ENCODE measurements around the gene DPF3.

Gene DPF3

DNA sequence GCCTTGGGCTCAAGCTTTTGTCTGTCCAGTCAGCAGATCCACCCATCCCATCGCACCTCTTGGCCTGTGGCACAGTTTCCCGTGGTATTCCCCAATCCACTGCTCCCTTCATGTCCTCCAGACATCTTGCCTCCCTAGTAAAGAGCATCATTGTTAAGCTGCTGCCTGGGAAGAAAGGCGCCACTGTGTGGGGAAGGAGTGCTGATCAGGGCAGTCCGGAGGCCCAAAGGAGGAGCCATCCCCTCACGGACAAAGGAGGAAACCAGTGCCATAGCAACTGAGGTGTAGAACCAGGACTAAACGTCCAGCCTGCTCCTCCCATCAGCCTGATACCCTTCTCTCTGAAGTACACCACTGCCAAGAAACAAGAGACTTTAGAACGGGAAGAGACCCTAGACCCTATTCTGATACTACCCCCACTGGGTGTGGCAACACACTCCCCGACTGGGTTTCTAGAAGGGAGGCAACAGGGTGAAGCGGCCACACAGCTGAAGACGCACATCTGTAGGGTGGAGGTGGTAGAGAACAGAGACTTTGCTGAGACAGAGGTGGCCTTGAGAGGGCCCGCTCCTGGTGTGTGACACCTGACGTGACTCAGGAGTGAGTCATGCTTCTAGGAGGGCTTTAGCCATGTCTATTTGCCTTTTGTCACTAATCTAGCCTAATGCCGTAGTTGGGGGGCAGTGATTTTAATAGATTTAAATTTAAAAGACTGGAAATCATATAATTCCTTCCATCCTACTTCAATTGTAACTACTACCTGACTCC, 185.0 kb downstream of the DPF3 start:
- DNase-seq, result no peak

DNA sequence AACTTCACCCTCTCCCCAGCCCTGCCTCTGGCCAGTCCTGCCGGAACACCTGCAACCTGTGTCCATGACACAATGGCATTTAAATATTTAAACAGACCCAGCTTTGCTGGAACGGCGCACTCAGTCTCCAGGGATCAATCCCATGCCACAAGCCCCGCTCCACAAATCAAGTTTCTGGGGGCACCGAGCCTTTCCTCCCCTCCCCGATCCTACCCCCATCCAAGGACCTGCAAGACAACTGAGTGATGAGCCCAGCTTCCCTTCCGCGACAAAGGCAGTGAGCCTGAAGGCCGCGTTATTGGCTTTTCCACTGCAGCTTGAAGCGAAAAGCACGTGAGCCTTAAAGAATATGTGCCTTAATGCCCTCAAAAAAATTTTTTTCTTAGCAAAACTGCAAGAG, 185.7 kb downstream of the DPF3 start:
- no peak for DNase-seq

DNA sequence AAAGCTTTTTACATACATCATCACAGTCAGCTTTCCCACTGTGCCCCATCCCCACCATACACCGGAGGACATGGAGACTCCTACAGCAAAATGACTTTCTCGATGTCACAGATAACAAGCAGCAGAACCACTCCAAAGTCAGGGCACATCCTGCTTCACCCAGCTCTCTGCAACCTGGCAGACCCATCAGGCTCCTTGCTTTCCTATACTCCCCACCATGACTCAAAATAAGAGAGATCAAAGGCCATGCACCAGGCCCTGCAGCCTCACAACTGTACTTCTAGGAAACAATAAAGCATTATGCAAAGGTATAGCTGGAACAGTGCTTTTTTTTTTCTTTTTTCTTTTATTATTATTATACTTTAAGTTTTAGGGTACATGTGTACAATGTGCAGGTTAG, 187.4 kb downstream of the DPF3 start:
- DNase-seq, result no peak

DNA sequence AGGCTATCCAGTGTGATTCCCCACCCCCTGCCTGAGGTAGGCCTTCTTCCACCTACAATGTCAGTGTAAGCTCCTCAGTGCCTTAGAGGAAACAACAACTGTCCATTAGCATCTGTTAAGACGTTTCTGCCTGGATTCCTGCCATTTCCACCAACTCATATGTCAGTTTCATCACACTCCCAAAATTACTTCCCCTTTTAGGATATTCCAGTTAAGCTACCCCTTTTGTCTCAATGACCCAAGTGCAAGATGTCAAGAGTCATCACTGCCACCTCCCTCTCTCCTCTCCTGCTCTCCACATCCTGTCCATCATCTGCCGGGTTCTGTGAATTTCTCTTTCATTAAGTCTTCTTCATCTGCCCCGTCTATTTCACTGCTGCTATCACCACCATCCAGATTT, 189.4 kb downstream of the DPF3 start:
- DNase-seq, result peak; percentile 71 to 91 (median 85)

DNA sequence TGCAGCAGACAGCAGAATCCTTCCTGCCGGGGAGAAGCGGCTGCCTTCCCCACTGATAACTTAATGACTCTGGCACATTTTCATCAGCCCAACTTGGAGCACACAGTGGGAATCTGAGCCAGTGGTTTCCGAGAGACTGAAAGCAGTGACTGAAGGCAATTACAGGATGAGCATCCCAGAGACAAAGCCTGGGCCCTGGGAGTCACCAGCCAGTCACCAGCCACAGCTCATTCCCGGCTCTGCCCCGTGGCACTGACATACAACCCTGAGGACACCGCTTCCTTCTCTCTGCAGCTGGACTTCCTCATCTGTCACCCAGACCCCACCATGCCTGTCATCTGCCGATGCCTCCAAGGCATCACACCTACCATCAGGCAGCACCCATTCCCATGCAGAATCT, 192.3 kb downstream of the DPF3 start:
- DNase-seq, result peak; percentile 80 to 88 (median 86)

DNA sequence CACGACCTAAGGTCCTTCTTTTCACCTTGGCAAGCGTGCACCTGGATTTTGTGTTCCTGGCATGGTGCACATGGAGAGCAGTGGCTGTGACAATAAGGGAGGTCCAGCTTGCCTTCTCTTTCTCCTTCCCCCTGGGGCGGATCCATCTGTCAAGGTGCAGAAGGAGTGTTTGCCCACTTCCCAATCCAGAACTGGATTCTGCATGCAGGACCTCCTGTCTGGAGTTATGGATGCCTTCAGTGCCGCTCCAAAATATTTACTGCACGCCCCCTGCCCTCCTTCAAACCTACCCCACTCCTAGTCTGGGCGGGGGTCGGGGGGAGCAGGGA, 192.7 kb downstream of the DPF3 start:
- no peak for DNase-seq

DNA sequence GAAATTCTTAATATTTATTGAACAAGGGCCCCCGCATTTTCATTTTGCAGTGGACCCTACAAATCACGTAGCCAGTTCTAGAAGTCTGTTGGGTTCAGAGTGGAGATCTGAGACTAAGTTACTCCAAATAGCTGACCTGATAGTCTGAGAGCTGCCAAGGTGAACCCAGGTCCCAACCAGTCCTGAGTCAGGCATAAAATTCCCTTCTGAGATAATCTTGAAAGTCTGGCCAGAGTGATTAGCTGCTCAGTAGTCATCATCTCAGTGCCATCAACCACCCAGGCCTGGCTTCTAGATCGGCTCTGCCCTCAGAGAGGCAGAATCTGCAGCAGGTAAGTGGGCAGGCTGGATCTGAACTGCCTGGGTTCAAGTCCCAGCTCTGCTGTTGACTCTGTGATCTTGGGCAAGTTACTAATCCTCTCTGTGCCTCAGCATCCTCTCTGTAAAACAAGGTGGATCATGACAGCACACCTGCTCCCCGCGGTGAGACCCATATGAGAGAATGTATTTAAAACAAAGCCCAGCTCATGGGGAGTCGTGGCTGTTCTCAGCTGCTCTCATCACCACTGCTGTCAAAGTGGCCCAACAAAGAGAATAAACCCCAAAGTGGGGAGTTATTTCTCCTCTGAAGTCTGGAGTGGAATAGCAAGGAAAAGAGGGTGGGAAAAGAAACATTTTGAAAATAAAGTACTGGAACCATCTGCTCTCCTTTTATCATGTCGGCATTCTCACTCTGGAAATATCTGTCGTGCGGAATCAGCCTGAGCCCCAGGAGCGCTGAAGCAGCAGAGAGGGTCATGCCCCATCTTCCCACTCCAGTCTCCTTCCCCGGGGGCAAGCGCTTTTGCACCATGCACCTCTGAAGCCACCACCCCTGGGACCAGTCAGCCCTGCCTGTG, 193.3 kb downstream of the DPF3 start:
- DNase-seq, result peak in 1 of 4 experiments; percentile 10

DNA sequence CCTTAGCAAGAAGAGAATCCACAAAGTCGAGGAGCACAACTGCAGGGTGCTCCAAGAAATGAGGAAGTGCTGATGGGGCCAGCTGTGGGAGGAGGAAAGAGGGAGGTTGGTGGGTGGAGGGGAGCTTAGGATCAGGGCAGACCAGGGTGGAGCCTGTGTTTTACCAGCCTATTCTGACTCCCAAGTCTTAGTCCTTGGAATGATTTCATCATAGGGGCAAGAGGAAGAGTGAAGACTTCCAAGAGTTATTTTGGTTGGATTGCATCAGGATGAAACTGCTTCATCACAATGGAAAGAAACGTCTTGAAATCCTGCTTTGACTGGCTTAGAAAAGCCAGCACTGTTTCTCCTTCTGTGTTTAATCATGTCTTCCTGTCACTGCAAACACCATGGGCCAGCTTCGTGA, 194.0 kb downstream of the DPF3 start:
- peak; percentile 91 to 96 (median 94) for DNase-seq

DNA sequence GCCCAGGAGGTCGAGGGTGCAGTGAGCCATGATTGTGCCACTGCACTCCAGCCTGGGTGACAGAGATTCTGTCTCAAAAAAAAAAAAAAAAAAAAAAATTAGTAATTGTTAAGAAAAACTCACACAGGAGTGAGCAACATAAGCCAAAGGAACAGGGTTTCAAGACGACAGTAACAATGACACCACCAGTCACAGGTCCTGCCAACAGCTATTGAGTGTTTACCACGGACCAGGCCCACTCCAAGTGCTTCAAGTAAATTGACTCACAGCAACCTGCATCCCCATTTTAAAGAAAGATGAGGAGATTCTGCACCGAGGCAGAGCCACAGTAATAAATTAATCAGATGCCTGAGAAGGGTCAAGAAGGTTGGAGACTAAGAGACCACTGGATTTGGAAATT, 194.5 kb downstream of the DPF3 start:
- no peak for DNase-seq

DNA sequence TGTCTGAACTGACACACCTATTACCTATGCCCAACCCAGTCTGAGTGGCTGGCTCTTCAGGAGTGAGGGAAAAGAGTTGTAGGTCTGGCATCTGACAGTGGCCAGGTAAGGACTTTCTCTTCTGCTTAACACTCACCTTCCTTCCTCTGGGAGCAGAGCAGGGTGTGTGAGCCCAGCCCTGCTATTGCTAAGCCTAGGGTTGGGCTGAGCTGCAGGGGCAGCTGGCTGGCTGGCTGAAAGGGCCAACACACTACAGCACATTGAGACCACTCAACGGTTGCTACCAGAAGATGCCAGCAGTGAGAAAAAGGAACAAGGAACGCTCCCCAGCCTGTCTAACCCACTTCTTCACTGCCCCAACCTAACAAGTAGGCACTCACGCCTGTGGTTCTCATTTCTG, 201.2 kb downstream of the DPF3 start:
- DNase-seq, result no peak

DNA sequence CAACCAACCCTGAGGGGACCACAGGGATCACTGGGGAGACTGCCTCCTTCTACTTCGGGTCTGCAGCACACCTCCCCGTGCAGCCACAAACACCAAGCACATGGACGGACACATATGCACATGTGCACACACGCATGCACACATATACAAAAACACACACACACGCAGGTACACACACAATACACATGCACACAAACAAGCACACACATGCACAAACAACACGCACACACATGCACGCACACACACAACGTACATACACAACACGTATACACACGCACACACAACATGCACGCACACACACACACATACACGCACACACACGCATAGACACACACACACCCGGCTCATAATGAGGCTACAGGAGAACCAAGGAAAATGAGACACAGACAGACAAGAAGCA, 203.6 kb downstream of the DPF3 start:
- DNase-seq, result no peak

DNA sequence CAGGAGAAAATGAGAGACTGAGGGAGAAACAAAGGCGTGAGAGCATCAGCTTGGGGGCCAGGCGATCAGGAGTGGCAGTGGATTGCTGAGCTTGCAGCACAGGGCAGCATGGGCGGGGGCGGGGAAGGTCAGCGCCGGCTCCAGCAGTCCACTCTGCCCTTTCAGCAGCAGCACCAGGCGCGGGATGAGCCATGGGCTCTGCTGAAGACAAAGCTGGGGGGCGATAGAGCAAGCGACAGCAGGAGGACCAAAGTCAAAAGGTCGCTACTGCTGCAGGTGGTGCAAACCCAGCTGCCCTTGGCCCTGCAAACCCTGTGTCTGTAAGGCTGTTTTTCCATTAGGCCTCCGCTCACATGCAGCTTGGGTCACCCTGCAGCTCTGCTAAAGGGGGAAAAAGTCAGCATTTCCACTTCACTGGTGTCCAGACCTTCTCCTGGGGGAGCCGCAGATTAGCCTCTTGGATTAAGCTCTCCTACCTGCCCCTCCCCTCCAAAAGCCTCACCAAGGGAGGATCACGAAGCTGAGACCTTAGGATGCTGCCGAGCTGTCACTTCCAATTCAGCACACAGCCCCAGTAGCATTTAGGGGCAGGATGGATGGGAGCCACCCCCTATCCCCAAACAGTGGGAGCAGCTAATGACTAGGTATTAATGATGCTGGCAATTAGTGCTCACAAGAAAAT, 204.8 kb downstream of the DPF3 start:
- DNase-seq, result no peak

DNA sequence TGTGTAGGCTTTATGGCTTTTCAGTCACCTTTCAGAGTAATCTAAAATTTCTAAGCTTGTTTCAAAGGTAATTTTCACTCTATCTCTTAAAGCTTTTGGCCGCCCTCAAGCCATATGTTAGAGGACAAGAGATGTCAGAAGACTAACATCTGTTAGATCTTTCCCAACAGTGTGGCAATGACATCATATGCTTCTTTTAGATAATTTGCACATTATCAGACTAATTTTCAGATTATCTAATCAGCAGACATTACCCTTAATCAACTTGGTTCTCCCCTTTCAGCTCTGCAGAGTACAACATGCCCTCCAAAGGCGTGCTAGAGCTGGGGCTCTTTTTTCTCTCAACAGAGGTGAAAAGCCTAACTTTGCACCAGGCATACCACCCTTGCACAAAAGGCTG, 207.1 kb downstream of the DPF3 start:
- DNase-seq, result no peak

DNA sequence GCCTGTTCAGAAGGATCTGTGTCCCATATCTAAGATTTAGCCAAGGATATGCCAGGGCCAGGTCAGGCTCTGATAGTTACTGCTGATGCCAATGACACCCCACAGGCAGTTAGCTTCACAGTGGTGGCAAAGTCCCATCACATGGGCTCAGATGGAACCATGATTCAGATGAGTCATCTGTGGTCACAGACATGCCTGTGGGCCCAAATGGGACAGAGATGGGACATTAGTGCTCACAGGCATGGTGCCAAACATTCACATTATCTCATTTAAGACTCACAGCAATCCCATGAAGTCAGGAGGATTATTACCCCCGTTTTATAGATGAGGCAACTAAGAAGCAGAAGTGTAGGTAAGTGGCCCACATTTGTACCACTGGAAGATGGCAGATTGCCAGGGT, 207.8 kb downstream of the DPF3 start:
- peak in 2 of 4 experiments; percentile 9 to 24 for DNase-seq

DNA sequence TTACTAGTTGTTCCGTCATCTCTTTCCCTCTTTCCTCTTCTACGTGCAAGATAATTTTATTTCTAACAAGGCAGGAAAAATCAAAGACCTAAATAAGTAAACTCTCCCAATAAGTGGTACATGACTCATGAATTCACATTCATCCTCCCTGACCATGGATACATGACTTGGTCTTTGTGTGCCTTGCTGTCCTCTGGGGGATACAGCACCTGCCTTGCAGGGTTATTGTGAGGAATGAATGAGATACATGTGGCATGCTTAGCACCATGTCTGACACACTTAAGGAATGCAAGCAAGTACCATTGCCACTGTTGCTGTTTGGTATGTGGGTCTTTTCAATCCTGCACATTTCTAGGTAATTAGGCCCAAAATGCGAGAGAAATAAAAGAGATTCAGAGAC, 208.4 kb downstream of the DPF3 start:
- no peak for DNase-seq

DNA sequence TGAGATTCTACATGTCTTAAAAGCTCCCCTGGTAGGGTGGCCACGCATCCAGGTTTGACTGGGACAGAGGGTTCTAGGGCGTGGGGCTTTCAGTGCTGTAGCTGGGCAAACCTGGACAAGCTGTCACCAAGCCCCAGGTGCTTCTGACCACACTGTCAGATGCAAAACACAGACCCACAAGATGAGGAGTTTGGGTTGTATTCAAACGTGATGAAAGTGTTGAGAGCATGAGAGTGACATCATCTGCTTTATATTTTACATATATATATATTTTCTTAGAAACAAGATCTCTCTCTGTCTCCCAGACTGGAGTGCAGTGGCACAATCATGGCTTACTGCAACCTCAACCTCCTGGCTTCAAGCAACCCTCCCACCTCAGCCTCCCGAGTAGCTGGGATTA, 210.1 kb downstream of the DPF3 start:
- no peak for DNase-seq

DNA sequence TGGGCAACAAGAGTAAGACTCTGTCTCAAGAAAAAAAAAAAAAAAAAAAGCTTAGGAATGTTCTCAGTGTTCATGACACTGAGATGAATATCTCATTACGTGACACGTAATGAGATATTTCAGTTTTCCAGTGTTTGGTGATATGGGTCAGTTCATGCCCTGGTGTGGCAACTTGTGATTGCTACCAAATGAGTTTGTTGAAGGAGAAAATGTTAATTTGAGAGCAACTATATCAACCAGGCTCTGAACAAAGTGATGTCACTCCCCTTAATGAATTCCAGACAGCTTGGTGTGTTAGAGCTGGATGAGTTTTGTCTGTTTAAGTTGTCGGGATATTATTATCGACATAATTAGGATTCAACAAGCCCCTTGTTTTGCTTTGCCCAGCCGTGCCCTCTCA, 211.7 kb downstream of the DPF3 start:
- DNase-seq, result no peak

DNA sequence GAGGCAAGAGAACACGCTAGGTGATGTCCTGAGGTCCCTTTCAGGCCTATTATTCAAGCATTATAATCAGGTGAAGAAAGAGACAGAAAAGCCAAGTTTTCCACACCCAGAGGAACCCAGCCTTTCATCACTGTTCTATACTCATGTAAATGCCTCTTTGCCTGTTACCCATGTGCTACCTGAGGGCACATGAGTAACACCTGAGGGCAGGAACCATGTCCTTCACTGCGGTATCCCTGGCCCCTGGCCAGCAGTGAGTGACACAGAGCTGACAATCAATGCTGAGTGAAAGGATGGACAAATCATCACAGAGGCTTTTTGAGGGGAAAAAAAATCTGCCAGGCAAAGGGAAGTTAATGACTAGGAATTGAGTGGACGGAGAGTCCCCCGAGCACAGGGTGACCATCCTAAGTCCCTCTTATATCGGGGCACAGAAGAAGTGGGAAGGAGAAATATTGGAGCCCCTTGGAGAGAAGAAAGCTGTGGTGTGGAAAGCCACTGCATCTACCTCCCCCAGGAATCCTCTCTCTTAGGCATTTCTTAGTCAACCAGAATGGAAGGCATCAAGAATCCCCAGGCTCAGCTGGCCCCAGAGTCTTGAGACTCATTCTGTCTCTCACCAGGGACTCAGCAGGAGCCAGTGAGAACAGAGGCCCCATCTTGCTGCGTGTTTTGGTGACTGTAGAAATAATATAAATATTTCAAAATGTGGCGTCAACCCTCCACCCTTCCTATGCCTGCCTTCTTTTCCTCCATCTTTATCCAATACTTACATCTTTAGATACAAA, 212.9 kb downstream of the DPF3 start:
- no peak for DNase-seq

DNA sequence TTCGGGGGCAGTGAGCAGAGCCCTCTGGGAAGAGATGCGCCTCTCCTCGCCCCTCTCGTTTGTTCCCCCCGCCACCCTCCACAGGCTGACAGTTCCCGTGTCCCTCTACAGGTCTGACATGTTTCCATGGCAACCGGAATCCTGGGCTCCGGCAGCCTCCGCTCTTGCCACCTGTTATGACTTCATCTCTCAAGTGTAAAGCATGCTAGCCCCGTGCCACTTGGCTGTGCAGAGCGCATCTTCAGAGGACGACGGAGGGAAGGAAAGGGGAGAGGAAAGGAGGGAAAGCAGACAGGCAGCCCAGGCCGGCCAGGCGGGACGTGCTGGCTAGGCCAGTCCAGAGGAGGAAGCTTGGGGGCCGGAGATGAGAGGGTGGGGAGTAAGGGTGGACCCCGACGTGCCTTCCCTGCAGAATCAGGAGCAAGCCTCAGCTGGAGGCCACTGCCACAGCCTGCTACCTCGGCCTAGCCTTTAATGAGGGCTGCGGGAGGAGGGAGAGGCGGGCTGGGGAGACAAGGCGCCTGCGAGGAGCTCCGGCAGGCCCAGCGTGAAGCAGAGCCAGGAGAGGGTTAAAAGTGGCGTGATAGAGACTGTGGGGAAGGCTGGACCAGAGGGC, 214.3 kb downstream of the DPF3 start:
- DNase-seq, result no peak

DNA sequence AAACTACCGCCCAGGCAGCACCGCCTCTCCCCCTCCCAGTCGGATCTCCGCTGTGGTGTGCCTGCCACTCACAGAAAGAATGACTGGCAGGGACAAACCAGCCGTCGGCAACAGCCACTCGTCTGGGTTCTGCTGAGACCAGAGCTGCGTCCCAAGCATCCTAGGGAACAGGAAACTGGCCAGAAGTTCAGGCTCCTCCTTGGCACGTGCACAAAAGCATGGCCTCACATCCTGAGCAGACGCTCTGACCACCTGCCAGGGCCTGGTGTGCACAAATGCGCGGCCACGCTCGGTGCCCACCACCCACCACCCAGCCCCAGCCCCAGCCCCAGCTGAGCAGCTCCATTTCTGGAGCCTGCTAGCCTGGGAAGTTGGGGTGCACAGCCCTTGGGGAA, 214.8 kb downstream of the DPF3 start:
- DNase-seq, result no peak

DNA sequence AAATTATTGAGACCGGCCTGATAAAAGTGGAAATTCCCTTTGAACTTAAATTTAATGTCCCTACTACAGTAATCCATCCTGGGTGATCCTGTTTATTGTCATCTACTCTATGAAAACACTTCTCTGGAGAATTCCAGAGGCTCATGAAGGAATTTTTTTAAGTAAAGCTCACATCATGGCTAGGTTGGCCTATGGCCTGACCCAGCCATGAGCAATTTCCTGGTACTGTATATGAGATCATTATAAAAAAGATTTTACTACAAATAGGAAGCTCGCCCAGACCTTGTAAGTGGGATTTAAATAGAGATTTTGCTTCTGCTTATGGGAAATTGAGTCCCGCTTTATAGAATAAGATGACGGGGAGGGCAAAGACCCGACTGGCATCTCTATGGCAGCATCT, 215.5 kb downstream of the DPF3 start:
- no peak for DNase-seq

DNA sequence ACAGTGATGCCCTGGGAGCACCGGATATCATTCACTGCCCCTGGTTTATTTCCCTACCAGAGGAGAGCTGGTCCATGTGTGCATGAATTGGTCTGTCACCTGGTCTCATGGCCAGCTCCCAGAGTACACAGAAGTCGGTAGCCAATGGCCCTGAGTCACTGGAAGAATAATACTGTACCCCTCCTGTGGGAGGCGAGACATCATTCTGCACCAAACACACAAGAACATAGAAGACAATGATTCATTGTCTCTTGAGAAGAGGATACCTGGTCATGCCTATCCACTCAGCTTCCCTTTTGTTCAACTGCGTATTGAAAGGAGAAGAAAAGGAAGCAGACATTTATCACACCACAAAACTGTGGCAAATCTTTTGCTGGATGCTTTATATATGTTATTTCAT, 216.2 kb downstream of the DPF3 start:
- DNase-seq, result no peak

All from suppressor macrophage (primary cell).